GM23248 (cell line): ENCODE measurements around the gene TARP.
A peak's percentile ranks its signal among the peaks of the same experiment; 100 is the strongest.

Experiments used
- DNase-seq: peaks from one replicate; pipeline ENCODE4 v3.0.0-alpha.2; 2015
- H2AFZ ChIP-seq: fragments of 200-600 bp; sonication (generic); 2 replicates; pipeline ENCODE4 v1.6.1; 2016; ENCODE audit warnings: antibody characterized with exemption
- H3F3A ChIP-seq: fragments of 200-600 bp; sonication (generic); 2 replicates; pipeline ENCODE4 v1.6.1; 2016; ENCODE audit warnings: mild to moderate bottlenecking, antibody characterized with exemption, mixed run types; ENCODE audit not compliant: insufficient read depth
- H3K27ac ChIP-seq: fragments of 200-600 bp; sonication (generic); 2 replicates; pipeline ENCODE4 v1.5.1; 2016; ENCODE audit warnings: mild to moderate bottlenecking
- H3K27me3 ChIP-seq: fragments of 200-600 bp; sonication (generic); replicated peaks from 2 replicates; pipeline ENCODE4 v1.6.1; 2016; ENCODE audit warnings: mild to moderate bottlenecking; ENCODE audit not compliant: insufficient read depth
- H3K36me3 ChIP-seq: fragments of 200-600 bp; sonication (generic); 2 replicates; pipeline ENCODE4 v1.6.1; 2016; ENCODE audit warnings: low read depth, mild to moderate bottlenecking
- H3K4me1 ChIP-seq: fragments of 200-600 bp; sonication (generic); 2 replicates; pipeline ENCODE4 v1.6.1; 2016; ENCODE audit warnings: mild to moderate bottlenecking; ENCODE audit not compliant: insufficient read depth
- H3K4me2 ChIP-seq: fragments of 200-600 bp; sonication (generic); one replicate; pipeline ENCODE4 v1.6.1; 2016; ENCODE audit warnings: mild to moderate bottlenecking; ENCODE audit not compliant: unreplicated experiment
- H3K4me3 ChIP-seq: fragments of 200-600 bp; sonication (generic); 2 replicates; pipeline ENCODE4 v1.5.1; 2016; ENCODE audit warnings: mild to moderate bottlenecking
- H3K79me2 ChIP-seq: fragments of 200-600 bp; sonication (generic); 2 replicates; pipeline ENCODE4 v1.6.1; 2016; ENCODE audit warnings: mild to moderate bottlenecking; ENCODE audit not compliant: insufficient read depth
- H3K9ac ChIP-seq: fragments of 200-600 bp; sonication (generic); 2 replicates; pipeline ENCODE4 v1.6.1; 2016; ENCODE audit warnings: mild to moderate bottlenecking
- H3K9me2 ChIP-seq: fragments of 200-600 bp; sonication (generic); 2 replicates; pipeline ENCODE4 v1.6.1; 2016; ENCODE audit warnings: mixed run types, mild to moderate bottlenecking, moderate library complexity; ENCODE audit not compliant: insufficient read depth
- H3K9me3 ChIP-seq: fragments of 200-600 bp; sonication (generic); one replicate; pipeline ENCODE4 v1.6.1; 2017; ENCODE audit warnings: low read depth
- H4K20me1 ChIP-seq: fragments of 200-600 bp; sonication (generic); 2 replicates; pipeline ENCODE4 v1.6.0; 2016; ENCODE audit not compliant: insufficient read depth
- EZH2 ChIP-seq: fragments of 200-600 bp; sonication (generic); IDR thresholded peaks from 2 replicates; pipeline ENCODE4 v1.6.1; 2018; ENCODE audit warnings: antibody characterized with exemption, mild to moderate bottlenecking; ENCODE audit not compliant: insufficient read depth, poor library complexity, severe bottlenecking
- EZH2phosphoT487 ChIP-seq: fragments of 200-600 bp; sonication (generic); IDR thresholded peaks from 2 replicates; pipeline ENCODE4 v1.6.1; 2018; ENCODE audit warnings: antibody characterized with exemption, moderate library complexity, mild to moderate bottlenecking, low read depth; ENCODE audit not compliant: insufficient read depth
- WGBS, 2 experiments: methylation state at CpG; one replicate each; pipeline ENCODE4 v1.1.6; 2015 to 2017; ENCODE audit warnings: low lambda C conversion rate in 2 of 2, low coverage in 1 of 2; ENCODE audit errors: missing lambda C conversion rate in 2 of 2; 5-methylcytosine and 5-hydroxymethylcytosine counted together
- in situ Hi-C: fragments of 300-500 bp; cut with MboI; formaldehyde crosslinking; loops from 2 replicates; pipeline ENCODE4 v1.15.0; 2020

Gene TARP

GRCh38 chr7:38273286-38273995, at the start of gene TARP:
Gene TARP, minus strand, starts transcription at chr7:38273636.
- no peak within 1 kb of the TSS for H3K4me2 ChIP-seq
- TF ChIP-seq EZH2phosphoT487 (no peak), EZH2 (no peak)
- no peaks in the 10 kb centered on the region; the same call in 1 of the 2 replicates for H3K27me3 ChIP-seq
- H3K27ac ChIP-seq, result no peak within 1 kb of the TSS
- H3K79me2 ChIP-seq, result no peaks in the 10 kb centered on the region
- H3F3A ChIP-seq, result no peaks in the 10 kb centered on the region
- H3K4me1 ChIP-seq, result no peaks in the 10 kb centered on the region
- no peak for DNase-seq
- no peaks in the 10 kb centered on the region for H3K9me3 ChIP-seq
- H3K36me3 ChIP-seq, result no peaks in the 10 kb centered on the region
- no peak within 1 kb of the TSS for H3K9ac ChIP-seq
- no peak within 1 kb of the TSS for H3K4me3 ChIP-seq
- 46 to 52% methylated on average over 2 of the region's 2 CpGs for WGBS, 2 experiments
- in situ Hi-C loops, result no loop called here
- H2AFZ ChIP-seq, result no peak within 1 kb of the TSS
- no peaks in the 10 kb centered on the region for H3K9me2 ChIP-seq
- no peaks in the 10 kb centered on the region for H4K20me1 ChIP-seq

GRCh38 chr7:38323156-38323555, 49.7 kb upstream of the TARP start:
- peak; percentile 74 for DNase-seq
- Histone ChIP-seq H2AFZ (no peak overlapping the region), H3K9me2 (no peaks in the 10 kb centered on the region), H3K4me2 (peak overlapping the region; percentile 28), H4K20me1 (no peaks in the 10 kb centered on the region), H3K36me3 (no peaks in the 10 kb centered on the region), H3K9ac (no peak overlapping the region), H3K27me3 (no peaks in the 10 kb centered on the region), H3K9me3 (no peaks in the 10 kb centered on the region), H3F3A (peaks cover 27% of the 10 kb centered on the region), H3K4me1 (peaks cover 49% of the 10 kb centered on the region), H3K79me2 (no peaks in the 10 kb centered on the region), H3K27ac (no peak overlapping the region), H3K4me3 (no peak overlapping the region)
- in situ Hi-C loops, result no loop called here
- WGBS, 2 experiments, result 71% methylated on average over 3 of the region's 3 CpGs
- no peak for TF ChIP-seq EZH2phosphoT487
- TF ChIP-seq EZH2, result no peak

GRCh38 chr7:38322461-38322860, 49.0 kb upstream of the TARP start:
- Histone ChIP-seq H2AFZ (no peak overlapping the region), H3K4me3 (no peak overlapping the region), H3K9me2 (no peaks in the 10 kb centered on the region), H3F3A (peaks cover 27% of the 10 kb centered on the region), H3K9me3 (no peaks in the 10 kb centered on the region), H3K27me3 (no peaks in the 10 kb centered on the region), H3K36me3 (no peaks in the 10 kb centered on the region), H4K20me1 (no peaks in the 10 kb centered on the region), H3K4me1 (peaks cover 43% of the 10 kb centered on the region), H3K9ac (no peak overlapping the region), H3K4me2 (no peak overlapping the region), H3K27ac (no peak overlapping the region), H3K79me2 (no peaks in the 10 kb centered on the region)
- in situ Hi-C loops, result no loop called here
- no peak for TF ChIP-seq EZH2
- TF ChIP-seq EZH2phosphoT487, result no peak
- DNase-seq, result no peak
- 92 to 94% methylated on average over 5 of the region's 5 CpGs for WGBS, 2 experiments

GRCh38 chr7:38321967-38322366, 48.5 kb upstream of the TARP start:
- Histone ChIP-seq H3K4me3 (no peak overlapping the region), H3K9ac (no peak overlapping the region), H3K27ac (no peak overlapping the region), H3K4me2 (peak overlapping the region; percentile 49), H3K4me1 (peaks cover 38% of the 10 kb centered on the region), H3F3A (peaks cover 22% of the 10 kb centered on the region), H2AFZ (no peak overlapping the region), H3K9me3 (no peaks in the 10 kb centered on the region), H4K20me1 (no peaks in the 10 kb centered on the region), H3K27me3 (no peaks in the 10 kb centered on the region), H3K36me3 (no peaks in the 10 kb centered on the region), H3K79me2 (no peaks in the 10 kb centered on the region), H3K9me2 (no peaks in the 10 kb centered on the region)
- 80 to 88% methylated on average over 2 of the region's 2 CpGs for WGBS, 2 experiments
- DNase-seq, result no peak
- in situ Hi-C loops, result no loop called here
- TF ChIP-seq EZH2, result no peak
- no peak for TF ChIP-seq EZH2phosphoT487

- TF ChIP-seq EZH2phosphoT487, result no peak
- TF ChIP-seq EZH2, result no peak
- Histone ChIP-seq H3K9me2 (no peaks in the 10 kb centered on the region), H3K79me2 (no peaks in the 10 kb centered on the region), H3K9me3 (no peaks in the 10 kb centered on the region), H3F3A (peaks cover 20% of the 10 kb centered on the region), H2AFZ (peak overlapping the region; percentile 54), H3K36me3 (no peaks in the 10 kb centered on the region), H3K9ac (peak overlapping the region; percentile 55), H3K27me3 (no peaks in the 10 kb centered on the region), H3K4me2 (peak overlapping the region; percentile 49), H3K4me1 (peaks cover 36% of the 10 kb centered on the region), H3K4me3 (peak overlapping the region; percentile 23; the same call in 1 of the 2 replicates), H3K27ac (peak overlapping the region; percentile 85), H4K20me1 (no peaks in the 10 kb centered on the region)
- peak; percentile 96 for DNase-seq
- in situ Hi-C loops, result no loop called here
- 0 to 6% methylated on average over 3 of the region's 3 CpGs for WGBS, 2 experiments
These were observed 48.1 kb upstream of the TARP start for GRCh38 chr7:38321515-38321944.
